ENCODE results near the gene AACS.

AACS gene

GRCh38 chr12:125162489-125163028, 97.3 kb downstream of the AACS start:
- DNase-seq (ENCODE audit: insufficient read length, low spot score) (no peak), FAIRE-seq (no peak)
- TF ChIP-seq CTCF (IDR thresholded peaks at IDR 0.05; ENCODE audit: insufficient read depth, missing control alignments) = no peak

- TF ChIP-seq CTCF (IDR thresholded peaks at IDR 0.05; ENCODE audit: insufficient read depth, missing control alignments) = no peak
- DNase-seq (ENCODE audit: insufficient read length, low spot score) (no peak), FAIRE-seq (no peak)
Measured at GRCh38 chr12:125163148-125163547, 97.9 kb downstream of the AACS start.

GRCh38 chr12:125164541-125164940, 99.3 kb downstream of the AACS start:
- DNase-seq (ENCODE audit: insufficient read length, low spot score) = no peak
- TF ChIP-seq CTCF (IDR thresholded peaks at IDR 0.05; ENCODE audit: insufficient read depth, missing control alignments) = no peak
- FAIRE-seq = no peak

- no peak for FAIRE-seq
- TF ChIP-seq CTCF (IDR thresholded peaks at IDR 0.05; ENCODE audit: insufficient read depth, missing control alignments) = no peak
Measured at GRCh38 chr12:125166041-125166440, 100.8 kb downstream of the AACS start.

GRCh38 chr12:125167658-125168057, 102.4 kb downstream of the AACS start:
- no peak for TF ChIP-seq CTCF (IDR thresholded peaks at IDR 0.05; ENCODE audit: insufficient read depth, missing control alignments)
- no peak for DNase-seq (ENCODE audit: insufficient read length, low spot score)
- FAIRE-seq = no peak

More at GRCh38 chr12:125166041-125166440, 100.8 kb downstream of the AACS start:
- DNase-seq (ENCODE audit: insufficient read length, low spot score) = no peak

GRCh38 chr12:125169451-125169850, 104.2 kb downstream of the AACS start:
- no peak for TF ChIP-seq CTCF (IDR thresholded peaks at IDR 0.05; ENCODE audit: insufficient read depth, missing control alignments)
- no peak for DNase-seq (ENCODE audit: insufficient read length, low spot score)
- FAIRE-seq = no peak

GRCh38 chr12:125169870-125170269, 104.6 kb downstream of the AACS start:
- DNase-seq (ENCODE audit: insufficient read length, low spot score) = no peak
- no peak for TF ChIP-seq CTCF (IDR thresholded peaks at IDR 0.05; ENCODE audit: insufficient read depth, missing control alignments)
- no peak for FAIRE-seq
